H1 (cell line): ENCODE measurements around the gene ZRANB3. TPM values are rescaled to one million over a fixed set of nuclear protein-coding genes. Genes with fewer than 3 reads are reported as not detected.

Experiments used
- CHD7 ChIP-seq: fragments of 300-600 bp; sonication (generic); IDR thresholded peaks from 2 replicates; pipeline ENCODE4 v1.7.1; 2012; ENCODE audit warnings: low read length, moderate library complexity, mild to moderate bottlenecking, inconsistent platforms; ENCODE audit not compliant: insufficient replicate concordance
- CTBP2 ChIP-seq: IDR thresholded peaks from 2 replicates; pipeline ENCODE4 v1.7.0; 2011; ENCODE audit warnings: borderline replicate concordance, mild to moderate bottlenecking, moderate library complexity, mixed read lengths, low read length; ENCODE audit not compliant: insufficient read depth, insufficient read length
- EZH2 ChIP-seq: fragments of 200-600 bp; sonication (generic); IDR thresholded peaks from 2 replicates; pipeline ENCODE4 v1.7.1; 2012; ENCODE audit warnings: low read depth, mild to moderate bottlenecking, moderate library complexity, low read length, inconsistent platforms; ENCODE audit not compliant: severe bottlenecking
- SIRT6 ChIP-seq: IDR thresholded peaks from one replicate; pipeline ENCODE4 v1.7.1; 2012; ENCODE audit warnings: low read length, inconsistent platforms
- polyA plus RNA-seq, 7 experiments: library from polyadenylated mRNA; depleted of rRNA in 3 of 7; stranded (reverse) in 5 of 7; unstranded in 2 of 7; fragments of >200 nt in 5 of 7; fragments of 200-250 nt in 2 of 7; gene quantifications; 1 replicate in 5 of 7; 2 replicates in 1 of 7; 4 replicates in 1 of 7; pipeline versions ENCODE4 v1.2.1 to v1.2.3, GENCODE V29; 2011 to 2013; ENCODE audit warnings: missing spikeins in 2 of 7, mixed read lengths in 2 of 7
- total RNA-seq: library from RNA; stranded (reverse); fragmentation: NEBNext Ultra II Directional; extraction: Animal tissue kit (Norgen Biotek cat#: 25700); gene quantifications from 2 replicates; pipeline ENCODE4 v1.2.1, GENCODE V29; 2021

ZRANB3 gene
- total and polyA plus RNA-seq, 2 of the 8 experiments (the other 6 are each of a cell fraction or from before 2014, with no cell fraction given) = 4.5 to 19.3 TPM

GRCh38 chr2:135485441-135485840 is 45.6 kb downstream of the ZRANB3 start (continued):
- TF ChIP-seq CHD7 = no peak
- no peak for TF ChIP-seq SIRT6
- no peak for TF ChIP-seq EZH2
- no peak for TF ChIP-seq CTBP2
